RPMI8226 (cell line): ENCODE results near the gene HDDC3.

ENCODE experiments used
- DNase-seq: peaks from one replicate; pipeline ENCODE4 v3.0.0-alpha.2; 2015

Gene HDDC3, protein sequence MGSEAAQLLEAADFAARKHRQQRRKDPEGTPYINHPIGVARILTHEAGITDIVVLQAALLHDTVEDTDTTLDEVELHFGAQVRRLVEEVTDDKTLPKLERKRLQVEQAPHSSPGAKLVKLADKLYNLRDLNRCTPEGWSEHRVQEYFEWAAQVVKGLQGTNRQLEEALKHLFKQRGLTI

DNA sequence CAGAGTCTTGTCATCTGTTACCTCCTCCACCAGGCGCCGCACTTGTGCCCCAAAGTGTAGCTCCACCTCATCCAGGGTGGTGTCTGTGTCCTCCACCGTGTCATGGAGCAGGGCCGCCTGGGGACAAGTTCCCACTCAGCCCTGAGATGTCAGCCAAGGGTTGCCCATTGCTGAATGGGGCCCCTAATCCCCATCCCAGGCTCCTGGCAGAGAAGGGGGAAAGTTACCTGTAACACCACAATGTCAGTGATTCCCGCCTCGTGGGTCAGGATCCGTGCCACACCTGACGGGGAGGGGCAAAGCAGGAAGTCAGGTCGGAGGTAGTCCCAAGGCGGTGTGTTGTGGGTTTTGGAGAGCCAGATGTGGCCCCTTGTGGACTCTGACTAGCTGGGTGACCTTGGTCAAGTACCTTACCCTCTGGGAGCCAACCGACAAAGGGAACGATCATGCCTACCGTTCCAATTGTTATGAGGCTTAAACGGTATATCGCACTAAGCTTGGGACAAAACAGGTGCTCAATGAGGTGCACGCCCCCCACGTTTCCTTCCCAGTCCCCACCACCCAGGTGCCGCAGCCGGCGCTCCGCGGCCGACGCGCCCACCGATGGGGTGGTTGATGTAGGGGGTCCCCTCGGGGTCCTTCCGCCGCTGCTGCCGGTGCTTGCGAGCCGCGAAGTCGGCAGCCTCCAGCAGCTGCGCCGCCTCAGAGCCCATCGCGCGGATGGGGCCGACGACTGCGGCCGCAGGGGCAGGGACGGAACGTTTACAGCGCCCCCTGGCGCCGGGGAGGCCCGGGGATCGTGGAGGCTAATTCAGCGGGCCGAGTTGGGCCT is at the start of gene HDDC3:
TSS of gene HDDC3 (minus strand) at position 722 of the 832 bp plus-strand sequence. CDS start at position 713, 9 bp downstream.
- peak; percentile 97 for DNase-seq

DNA sequence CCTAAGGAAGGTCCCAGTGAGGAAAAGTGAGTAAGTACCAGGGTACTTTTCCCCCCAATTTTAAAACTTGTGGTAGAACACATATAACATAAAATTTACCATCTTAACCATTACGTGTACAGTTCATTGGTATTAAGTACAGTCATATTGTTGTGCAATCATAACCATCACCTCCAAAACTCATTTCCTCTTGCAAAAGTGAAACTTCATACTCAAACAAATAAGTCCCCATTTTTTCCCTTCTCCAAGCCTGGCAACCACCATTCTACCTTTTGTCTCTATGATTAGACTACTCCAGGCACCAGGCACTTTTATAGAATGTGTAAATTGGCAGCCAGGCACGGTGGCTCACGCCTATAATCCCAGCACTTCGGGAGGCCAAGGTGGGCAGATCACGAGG is 49.8 kb upstream of the HDDC3 start:
- DNase-seq = no peak

DNA sequence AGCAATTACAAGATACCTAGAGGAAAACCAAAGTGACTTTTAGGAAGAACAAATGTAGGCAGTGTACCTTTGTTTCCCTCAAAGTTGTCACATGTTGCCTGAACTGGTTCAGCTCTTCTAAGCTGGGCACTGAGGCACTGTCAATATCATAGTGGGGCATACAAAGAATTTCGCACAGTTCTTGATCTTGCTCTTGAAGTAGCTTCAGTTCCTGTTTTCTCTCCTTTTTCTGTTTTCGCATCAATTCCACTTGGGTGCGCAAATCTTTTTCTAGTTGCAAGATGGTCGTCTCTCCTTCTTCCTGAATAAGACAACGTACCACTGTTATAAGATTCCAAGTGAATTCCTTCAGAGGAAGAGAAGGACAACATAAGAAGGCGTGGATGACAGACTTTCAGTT is 49.3 kb upstream of the HDDC3 start:
- no peak for DNase-seq

DNA sequence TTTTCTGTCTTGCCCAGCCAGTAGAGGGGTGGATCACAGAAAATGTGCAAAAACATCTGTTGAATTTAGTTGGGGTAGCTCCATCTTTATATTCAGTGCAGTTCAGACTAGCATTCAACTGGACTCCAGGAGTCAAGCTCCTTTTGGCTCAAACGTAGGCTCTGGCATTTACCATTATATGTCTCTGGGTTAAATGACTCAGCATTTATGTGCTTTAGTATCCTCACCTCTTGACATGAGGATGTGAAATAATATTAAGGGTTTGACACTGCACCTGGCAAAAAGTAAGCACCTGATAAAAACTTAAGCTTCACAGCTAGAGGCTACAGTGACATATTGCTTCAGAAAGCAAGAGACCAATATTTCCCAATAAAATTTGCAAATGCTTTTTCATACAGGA is 47.2 kb upstream of the HDDC3 start:
- no peak for DNase-seq

DNA sequence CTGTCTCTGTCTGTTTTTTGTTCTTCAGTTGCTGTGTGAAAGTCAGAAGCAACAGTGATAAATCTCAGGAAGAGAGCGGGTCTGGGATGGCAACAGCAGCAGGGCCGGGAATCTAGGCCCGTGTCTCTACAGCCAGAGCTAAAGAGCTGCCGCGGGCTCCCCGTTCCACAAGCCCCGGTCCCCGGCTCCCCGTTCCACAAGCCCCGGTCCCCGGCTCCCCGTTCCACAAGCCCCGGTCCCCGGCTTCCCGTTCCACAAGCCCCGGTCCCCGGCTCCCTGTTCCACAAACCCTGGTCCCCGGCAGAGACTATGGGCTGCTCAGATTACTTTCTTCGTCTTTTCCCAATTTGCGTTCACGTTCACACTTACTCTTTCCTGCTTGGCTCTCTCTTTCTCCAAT is 41.9 kb upstream of the HDDC3 start:
- DNase-seq = no peak

DNA sequence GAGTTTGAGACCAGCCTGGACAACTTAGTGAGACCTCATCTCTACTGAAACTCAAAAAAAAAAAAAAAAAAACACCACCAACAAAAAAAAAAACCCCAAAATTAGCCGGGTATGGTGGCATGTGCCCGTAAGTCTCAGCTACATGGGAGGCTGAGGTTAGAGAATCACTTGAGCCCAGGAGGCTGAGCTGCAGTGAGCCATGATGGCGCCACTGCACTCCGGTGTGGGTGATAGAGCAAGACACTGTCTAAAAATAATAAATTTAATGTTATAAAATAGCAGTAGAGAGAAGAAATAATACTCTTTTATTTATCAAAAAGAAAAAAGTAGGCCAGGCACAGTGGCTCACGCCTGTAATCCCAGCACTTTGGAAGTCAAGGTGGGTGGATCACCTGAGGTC is 39.8 kb upstream of the HDDC3 start:
- no peak for DNase-seq

DNA sequence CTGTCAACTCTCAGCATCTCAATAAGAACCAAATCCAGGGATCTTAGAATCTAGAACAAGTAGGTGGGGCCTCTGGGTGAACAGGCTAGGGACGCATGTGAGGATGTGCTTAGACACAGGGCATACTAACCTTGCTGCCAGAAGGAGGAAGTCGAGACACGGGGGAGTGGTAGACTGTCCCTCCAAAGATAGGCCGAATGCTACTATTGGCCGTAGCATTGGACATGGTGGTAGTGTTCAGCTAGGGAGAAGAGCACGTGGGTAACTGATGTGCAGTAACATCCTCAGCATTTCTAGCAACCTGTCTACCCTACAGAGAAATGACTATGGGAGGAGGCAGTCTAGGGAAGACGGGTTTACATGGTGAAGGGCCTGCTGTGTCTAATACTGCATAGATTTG is 37.9 kb upstream of the HDDC3 start:
- DNase-seq = no peak

DNA sequence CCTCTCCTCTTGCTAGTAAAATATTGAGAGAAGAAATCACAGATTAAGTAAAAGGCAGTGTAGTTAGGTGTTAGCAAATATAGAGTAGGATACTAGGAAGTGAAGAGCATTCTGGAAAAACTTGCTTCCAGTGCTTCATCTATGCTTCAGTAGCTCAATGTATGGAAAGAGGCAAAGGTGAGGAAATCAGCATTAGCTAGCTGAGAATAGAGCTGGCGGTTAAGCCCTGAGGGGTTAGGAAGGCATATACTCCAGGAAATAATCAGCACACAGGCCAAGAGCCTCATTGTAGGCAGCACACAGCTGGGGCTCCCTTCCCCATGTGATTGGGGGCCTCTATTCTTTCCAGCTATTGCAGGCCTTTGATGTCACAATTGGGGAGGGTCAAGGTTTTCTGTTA is 36.1 kb upstream of the HDDC3 start:
- DNase-seq = no peak

DNA sequence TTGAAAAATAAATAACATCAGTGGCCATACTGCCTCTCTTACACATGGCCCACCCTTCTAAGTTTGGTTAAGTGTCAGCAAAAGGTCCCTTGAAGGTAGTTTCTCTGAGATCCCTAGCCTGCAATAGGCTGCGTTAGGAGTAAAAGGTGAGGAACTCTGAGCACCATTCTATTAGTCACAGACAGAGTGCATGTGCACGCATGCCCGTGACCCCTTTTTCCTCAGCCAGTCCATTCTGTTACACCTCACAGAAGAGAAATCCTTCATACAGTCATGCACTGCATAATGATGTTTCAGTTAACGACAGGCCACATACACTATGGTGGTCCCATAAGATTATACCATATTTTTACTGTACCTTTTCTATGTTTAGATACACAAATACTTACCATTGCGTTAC is 34.9 kb upstream of the HDDC3 start:
- no peak for DNase-seq

DNA sequence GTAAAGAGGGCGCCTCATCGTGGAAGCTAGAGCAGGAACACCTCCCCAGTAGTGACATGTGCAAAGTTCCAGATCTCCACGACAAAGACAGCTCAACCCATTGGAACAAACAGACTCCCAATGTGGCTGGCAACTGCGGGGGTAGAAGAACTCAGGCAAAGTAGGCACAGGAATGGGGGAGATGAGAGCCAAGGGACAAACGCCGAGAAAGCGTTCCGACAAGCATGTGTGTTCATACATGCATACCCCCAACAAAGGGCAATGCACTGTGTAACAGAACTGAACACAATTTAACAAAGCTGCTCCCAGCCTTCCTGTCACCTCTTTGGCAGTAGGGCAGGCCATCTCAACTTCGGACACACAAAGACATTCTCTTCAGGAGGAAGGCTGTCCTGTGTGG is 33.9 kb upstream of the HDDC3 start:
- no peak for DNase-seq

DNA sequence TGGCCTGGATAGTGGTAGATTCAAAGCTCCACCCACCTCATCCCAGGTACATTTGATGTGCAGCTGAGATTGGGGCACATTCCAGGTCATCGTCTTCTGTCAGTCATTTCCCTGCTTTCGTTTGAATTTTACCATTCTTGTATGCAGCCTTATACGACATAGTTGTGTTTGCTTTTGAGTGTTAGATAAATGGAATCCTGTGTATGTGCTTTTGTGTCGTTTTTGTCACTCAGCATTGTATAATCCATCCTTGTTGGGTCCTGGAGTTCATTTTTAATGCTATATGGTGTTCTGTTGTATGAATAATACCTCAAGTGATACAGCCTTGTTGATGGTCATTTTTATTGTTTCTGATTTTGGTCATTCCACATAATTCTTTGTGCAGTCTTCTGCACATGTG is 29.7 kb upstream of the HDDC3 start:
- DNase-seq = no peak

DNA sequence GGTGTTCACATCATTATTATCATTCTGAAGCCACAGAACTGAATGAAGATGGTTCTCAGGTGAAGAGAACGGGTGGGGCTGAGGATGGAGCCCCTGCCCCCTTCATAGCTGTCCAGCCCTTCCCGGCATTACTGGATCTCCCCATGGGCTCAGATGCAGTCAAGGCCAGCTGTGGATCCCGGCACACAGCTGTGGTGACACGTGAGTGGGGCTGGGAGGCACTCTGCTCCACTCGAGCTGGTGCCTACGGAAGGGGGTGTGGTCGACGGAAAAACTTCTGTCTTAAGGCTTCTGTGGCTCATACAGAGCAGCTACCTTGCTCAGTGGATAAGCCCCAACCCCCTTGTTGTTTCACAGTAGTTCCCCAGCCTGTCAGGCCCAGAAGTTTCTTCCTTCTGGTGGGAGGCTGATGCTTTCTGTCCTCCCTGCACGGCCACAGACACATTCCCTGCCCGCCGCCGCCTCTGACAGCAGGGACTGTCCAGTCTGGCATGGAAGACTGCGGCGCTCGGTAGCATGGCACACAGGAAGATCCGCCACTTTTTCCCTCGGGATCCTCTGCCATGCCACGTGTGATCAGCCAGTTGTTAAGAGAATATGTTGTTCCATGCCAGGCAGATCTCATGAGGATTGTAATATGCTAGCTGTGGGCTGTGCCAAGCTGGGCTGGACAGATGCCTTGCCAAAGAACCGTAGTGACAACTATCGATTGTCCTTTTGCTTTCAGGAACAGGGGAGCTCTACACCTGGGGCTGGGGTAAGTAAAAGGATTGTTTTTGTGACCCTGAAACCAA is 28.1 kb upstream of the HDDC3 start:
- DNase-seq = no peak

DNA sequence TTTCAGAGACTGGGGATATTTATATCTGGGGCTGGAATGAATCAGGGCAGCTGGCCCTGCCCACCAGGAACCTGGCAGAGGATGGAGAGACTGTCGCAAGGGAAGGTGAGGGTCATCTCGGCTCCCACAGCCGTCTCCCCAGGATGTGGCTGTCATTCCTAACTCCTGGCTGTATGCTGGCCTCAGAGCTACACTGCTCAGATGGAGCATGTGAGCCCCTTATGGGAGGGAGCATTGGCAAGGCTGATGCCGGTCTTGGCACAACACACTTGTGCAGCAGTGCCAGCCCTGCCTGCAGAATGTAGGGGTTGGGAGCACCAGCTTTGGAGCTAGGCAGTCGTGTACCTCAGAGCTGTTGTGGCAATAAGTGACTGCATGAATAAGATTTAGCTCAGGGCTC is 27.5 kb upstream of the HDDC3 start:
- no peak for DNase-seq

DNA sequence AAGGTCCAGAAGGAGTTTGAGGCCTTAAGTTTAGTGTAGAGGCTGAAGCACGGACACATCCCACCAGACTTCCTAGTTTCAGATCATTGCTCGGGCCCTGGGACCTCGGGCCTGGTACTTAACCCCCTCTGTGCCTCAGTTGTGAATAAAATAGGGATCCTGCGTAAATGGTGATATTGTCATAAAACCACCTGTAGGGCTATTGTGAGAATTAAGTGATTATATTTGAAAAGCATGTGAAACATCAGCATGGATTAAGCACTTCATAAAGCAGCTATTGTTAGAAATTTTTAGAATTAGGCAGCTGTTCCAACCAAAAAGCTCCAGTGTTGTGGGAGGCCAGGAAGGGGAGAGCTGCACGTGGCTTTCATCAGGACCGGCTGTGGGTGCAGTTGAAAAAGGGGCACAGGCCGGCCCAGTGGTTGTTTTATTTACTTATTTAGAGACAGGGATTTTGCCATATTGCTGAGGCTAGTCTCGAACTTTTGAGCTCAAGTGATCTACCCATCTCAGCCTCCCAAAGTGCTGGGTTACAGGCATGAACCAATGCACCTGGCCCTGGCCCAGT is 26.8 kb upstream of the HDDC3 start:
- DNase-seq = no peak

DNA sequence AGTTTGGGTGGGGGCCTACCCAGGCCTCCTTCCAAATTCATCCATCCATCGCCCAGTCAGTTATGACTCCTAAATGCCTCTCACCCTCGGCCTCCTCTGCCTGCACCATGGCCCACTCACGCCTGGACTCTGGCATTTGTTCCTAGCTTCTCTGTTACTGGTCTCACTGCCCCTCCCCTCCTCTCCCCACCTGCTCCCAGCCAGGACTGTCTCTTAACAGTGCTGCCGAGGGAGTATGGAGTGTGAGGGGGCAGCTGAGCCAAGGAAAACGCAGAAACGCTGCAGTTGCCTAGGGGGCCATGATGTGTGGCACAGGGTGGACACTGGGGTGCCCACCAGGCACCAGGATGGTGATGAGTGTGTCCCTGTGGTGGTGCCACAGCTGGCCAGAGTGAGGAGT is 25.4 kb upstream of the HDDC3 start:
- DNase-seq = no peak

DNA sequence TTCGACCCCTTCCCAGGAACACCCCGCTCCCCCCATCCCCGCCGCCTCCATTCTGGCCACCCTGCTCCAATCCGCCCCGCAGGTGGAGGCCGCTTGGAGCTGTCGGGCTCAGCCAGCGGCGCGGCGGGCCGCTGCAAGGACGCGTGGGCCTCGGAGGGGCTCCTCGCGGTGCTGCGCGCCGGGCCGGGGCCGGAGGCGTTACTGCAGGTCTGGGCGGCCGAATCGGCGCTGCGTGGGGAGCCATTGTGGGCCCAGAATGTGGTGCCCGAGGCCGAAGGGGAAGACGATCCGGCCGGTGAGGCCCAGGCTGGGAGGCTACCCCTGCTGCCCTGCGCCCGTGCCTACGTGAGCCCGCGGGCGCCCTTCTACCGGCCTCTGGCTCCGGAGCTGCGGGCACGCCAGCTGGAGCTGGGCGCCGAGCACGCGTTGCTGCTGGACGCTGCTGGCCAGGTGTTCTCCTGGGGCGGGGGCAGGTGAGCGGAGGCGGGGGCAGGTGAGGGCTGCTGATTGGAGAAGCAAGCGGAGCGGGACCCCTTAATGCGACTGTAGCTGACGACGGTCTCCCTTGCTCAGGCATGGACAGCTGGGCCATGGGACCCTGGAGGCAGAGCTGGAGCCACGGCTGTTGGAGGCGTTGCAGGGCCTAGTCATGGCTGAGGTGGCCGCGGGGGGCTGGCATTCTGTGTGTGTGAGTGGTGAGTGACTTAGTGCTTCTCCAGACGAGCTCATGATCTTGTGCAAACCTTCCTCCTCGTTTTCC is 24.9 kb upstream of the HDDC3 start:
- no peak for DNase-seq

DNA sequence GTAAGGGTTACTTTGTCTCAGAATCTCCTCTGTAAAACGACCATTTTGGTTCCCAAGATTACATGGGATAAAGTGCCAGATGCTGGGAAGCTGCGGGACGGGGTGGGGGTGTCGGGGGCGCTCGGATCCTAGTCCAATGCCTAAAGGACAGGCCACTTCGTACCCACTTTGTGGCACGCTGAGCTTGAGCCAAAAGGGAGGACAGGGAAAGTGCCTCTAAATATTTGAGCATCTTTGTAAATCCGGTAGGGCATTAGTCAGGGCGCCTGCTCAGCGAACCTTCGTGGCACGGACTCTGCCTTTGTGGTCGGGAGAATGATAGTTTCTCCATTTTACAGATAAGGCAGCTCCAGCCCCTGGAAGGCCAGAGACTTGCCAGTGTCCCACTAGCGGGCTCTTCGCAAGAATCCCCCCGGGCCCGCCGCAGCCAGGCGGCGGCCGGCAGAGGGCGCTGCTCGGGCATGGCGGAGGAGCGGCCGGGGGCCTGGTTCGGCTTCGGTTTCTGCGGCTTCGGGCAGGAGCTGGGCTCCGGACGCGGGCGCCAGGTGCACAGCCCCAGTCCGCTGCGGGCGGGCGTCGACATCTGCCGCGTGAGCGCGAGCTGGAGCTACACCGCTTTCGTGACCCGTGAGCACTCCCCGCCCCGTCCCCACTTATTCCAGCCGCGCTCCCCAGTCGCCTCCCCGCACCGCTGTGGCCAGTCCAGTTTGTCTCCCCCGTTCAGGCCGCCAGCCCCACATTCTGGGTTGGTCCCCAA is 24.1 kb upstream of the HDDC3 start:
- peak; percentile 34 for DNase-seq

DNA sequence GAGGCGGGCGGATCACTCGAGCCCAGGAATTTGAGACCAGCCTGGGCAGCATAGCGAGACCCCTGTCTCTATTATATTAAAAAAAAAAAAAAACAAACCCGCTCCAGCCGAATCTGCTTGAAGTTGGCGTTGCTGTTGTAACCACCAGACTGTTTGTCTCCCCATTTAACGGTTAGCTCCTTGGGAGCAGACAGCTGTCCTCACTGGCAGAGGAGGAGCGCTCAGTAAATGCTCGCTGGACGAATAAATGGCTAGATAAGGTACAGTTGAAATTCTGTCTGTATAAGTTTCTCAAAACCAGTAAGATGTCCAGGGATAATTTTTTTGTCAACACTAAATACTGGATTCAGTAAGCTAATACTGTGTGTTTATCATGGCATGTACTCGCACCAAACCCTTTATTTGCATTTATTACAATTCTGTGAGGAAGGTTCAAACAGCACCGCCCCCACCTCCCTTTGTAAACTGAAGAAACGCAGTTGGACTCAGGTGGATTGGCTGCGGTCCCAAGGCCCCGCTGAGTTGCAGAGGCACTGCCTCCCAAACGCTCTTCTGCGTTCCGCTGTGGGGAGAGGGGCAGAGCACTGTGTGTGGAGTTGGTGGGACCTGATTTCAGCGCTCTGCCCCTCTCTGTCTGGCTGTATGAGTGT is 23.4 kb upstream of the HDDC3 start:
- DNase-seq = peak; percentile 84

DNA sequence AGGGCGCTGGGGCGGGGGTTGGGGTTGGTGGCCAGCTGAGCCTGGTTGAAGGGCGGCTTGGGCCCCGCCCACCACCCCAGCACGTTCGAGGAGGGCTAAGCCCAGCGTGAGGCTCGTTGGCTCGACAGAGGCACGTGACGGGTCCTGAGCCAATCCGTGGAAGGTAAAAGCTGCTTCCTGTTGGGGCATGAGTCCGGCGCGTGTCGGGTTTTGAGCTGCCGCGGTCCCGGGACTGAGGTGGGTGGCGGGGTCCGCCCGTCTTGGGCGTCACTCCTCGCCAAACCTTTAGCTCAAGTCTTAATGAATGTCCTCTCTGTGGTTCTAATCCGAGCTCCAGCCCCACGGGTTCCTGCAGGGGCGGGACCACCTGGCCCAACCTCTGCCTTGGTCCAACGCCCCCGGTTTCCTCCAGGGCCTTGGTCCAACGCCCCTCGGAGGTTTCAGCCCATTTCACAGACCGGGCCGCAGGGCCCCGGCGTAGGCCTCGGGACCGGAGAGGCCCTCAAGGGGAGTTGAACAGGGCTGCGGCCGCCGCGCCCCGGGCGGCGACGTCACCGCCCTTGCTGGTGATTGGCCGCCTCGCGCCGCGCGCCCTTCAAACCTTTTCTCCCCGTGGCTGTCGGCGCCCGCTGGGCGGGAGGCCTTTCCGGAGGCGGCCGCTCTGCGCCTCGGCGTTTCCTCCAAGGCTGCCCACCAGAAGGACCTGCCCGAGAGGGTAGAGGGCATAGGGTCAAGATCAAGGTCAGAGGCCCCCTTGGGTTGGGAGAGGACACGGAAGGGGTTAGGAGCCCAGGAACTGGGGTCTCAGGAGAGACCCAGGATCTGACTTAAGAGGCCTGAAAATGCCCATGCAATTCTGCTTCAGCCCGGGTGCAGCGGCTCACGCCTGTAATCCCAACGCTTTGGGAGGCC is 22.6 kb upstream of the HDDC3 start, which contains the start of gene RCCD1:
TSS of gene RCCD1 (plus strand) at position 173 of the 912 bp plus-strand sequence. CDS start 1,851 bp downstream, outside the sequence.
- DNase-seq = peak; percentile 99
